Endothelial cell of umbilical vein (primary cell): ENCODE results near the gene LSR.

ENCODE experiments used
- CTCF ChIP-seq, 2 donors: IDR thresholded peaks; 1 replicate in 1 of 2; 2 replicates in 1 of 2; pipeline ENCODE4 v1.5.1; 2011; ENCODE audit warnings: low read length in 2 of 2, mild to moderate bottlenecking in 2 of 2, moderate library complexity in 2 of 2, control low read depth in 1 of 2, inconsistent platforms in 1 of 2, low read depth in 1 of 2; ENCODE audit not compliant: insufficient read depth in 1 of 2; ENCODE audit errors: extremely low read depth in 1 of 2
- EZH2 ChIP-seq: IDR thresholded peaks from 2 replicates; pipeline ENCODE4 v1.6.1; 2012; ENCODE audit warnings: borderline replicate concordance, low read depth, mild to moderate bottlenecking, moderate library complexity, low read length, inconsistent platforms; ENCODE audit not compliant: severe bottlenecking
- MAX ChIP-seq: IDR thresholded peaks from 2 replicates; pipeline ENCODE4 v1.6.1; 2011; ENCODE audit not compliant: insufficient read depth, insufficient read length
- POLR2A ChIP-seq: IDR thresholded peaks from 2 replicates; pipeline ENCODE4 v1.6.1; 2012; ENCODE audit warnings: low read depth, mild to moderate bottlenecking, control low read depth, low read length
- POLR2AphosphoS5 ChIP-seq: IDR thresholded peaks from 2 replicates; pipeline ENCODE4 v1.6.1; 2012; ENCODE audit warnings: low read depth, mild to moderate bottlenecking, control low read depth, low read length, moderate library complexity; ENCODE audit not compliant: insufficient read depth

GRCh38 chr19:35311901-35312665 lies 63.3 kb downstream of the LSR start:
- no peak for TF ChIP-seq EZH2
- TF ChIP-seq POLR2A = no peak
- no peak for TF ChIP-seq CTCF (IDR thresholded peaks at IDR 0.05; ENCODE audit: extremely low read depth in 1 of 2, insufficient read depth in 1 of 2, low read depth in 1 of 2, low read length in 2 of 2)
- no peak for TF ChIP-seq POLR2AphosphoS5
- TF ChIP-seq MAX = no peak
